Fibroblast of lung (primary cell): Measurements from ENCODE around the gene ARHGAP18. TPM values are rescaled to one million over a fixed set of nuclear protein-coding genes. Genes with fewer than 3 reads are reported as not detected.

ENCODE experiments used
- DNase-seq, 2 donors: peaks; one replicate each; pipeline versions ENCODE4 v3.0.0 to v3.0.0-alpha.2; 2010; ENCODE audit warnings: low read depth in 2 of 2
- H2AFZ ChIP-seq: 2 replicates; pipeline ENCODE4 v1.5.1; 2012; ENCODE audit warnings: low read length, control low read depth, inconsistent platforms
- H3K27ac ChIP-seq: 2 replicates; pipeline ENCODE4 v1.5.1; 2011; ENCODE audit warnings: low read length, control low read depth; ENCODE audit not compliant: insufficient read depth
- H3K27me3 ChIP-seq: 2 replicates; pipeline ENCODE4 v1.5.1; 2011; ENCODE audit warnings: mild to moderate bottlenecking, low read length; ENCODE audit not compliant: control insufficient read depth, insufficient read depth
- H3K36me3 ChIP-seq: 2 replicates; pipeline ENCODE4 v1.5.1; 2011; ENCODE audit warnings: low read length; ENCODE audit not compliant: control insufficient read depth, insufficient read depth
- H3K4me1 ChIP-seq: 2 replicates; pipeline ENCODE4 v1.5.1; 2011; ENCODE audit warnings: low read length; ENCODE audit not compliant: control insufficient read depth, insufficient read depth; ENCODE audit errors: extremely low read depth
- H3K4me2 ChIP-seq: 2 replicates; pipeline ENCODE4 v1.5.1; 2011; ENCODE audit warnings: low read length, control low read depth; ENCODE audit not compliant: insufficient read depth; ENCODE audit errors: extremely low read depth
- H3K4me3 ChIP-seq, 4 experiments: fragments of 200-600 bp in 1 of 4; sonication (generic) in 1 of 4; replicated peaks in 1 of 4; 2 replicates each; pipeline ENCODE4 v1.5.1; 2011 to 2016; ENCODE audit warnings: low read length in 4 of 4, low read depth in 3 of 4, mild to moderate bottlenecking in 3 of 4, control low read depth in 2 of 4, inconsistent platforms in 1 of 4, mixed read lengths in 1 of 4; ENCODE audit not compliant: insufficient read depth in 1 of 4; ENCODE audit errors: control extremely low read depth in 1 of 4
- H3K79me2 ChIP-seq: 2 replicates; pipeline ENCODE4 v1.5.1; 2012; ENCODE audit warnings: mild to moderate bottlenecking, low read length, inconsistent platforms; ENCODE audit not compliant: control insufficient read depth, insufficient read depth
- H3K9ac ChIP-seq: 2 replicates; pipeline ENCODE4 v1.5.1; 2011; ENCODE audit warnings: mild to moderate bottlenecking, low read length, control low read depth; ENCODE audit not compliant: insufficient read depth
- H3K9me3 ChIP-seq: 2 replicates; pipeline ENCODE4 v1.5.1; 2012; ENCODE audit warnings: low read depth, low read length; ENCODE audit not compliant: control insufficient read depth, insufficient read depth
- H4K20me1 ChIP-seq: 2 replicates; pipeline ENCODE4 v1.5.1; 2011; ENCODE audit warnings: low read length; ENCODE audit not compliant: control insufficient read depth, insufficient read depth; ENCODE audit errors: extremely low read depth
- EZH2 ChIP-seq: IDR thresholded peaks from 2 replicates; pipeline ENCODE4 v1.5.1; 2012; ENCODE audit warnings: low read length, control low read depth, mild to moderate bottlenecking; ENCODE audit errors: missing control alignments
- polyA plus RNA-seq, 2 donors: library from polyadenylated mRNA; depleted of rRNA in 1 of 2; stranded (reverse) in 1 of 2; unstranded in 1 of 2; fragments of >200 nt; gene quantifications; 2 replicates each; pipeline ENCODE4 v1.2.1, GENCODE V29; 2011 to 2012; ENCODE audit warnings: missing spikeins in 1 of 2
- total RNA-seq: library from RNA; depleted of rRNA; stranded (reverse); fragments of >200 nt; gene quantifications from 2 replicates; pipeline ENCODE4 v1.2.1, GENCODE V29; 2014
- TF ChIP-seq, protein P1 (sequence below), 2 donors: IDR thresholded peaks in 1 of 2; conservative IDR thresholded peaks in 1 of 2; 1 replicate in 1 of 2; 2 replicates in 1 of 2; pipeline ENCODE4 v1.5.1; 2011 to 2012; ENCODE audit warnings: low read length in 2 of 2, control low read depth in 1 of 2, inconsistent platforms in 1 of 2, low read depth in 1 of 2, mild to moderate bottlenecking in 1 of 2

ARHGAP18 gene
- total and polyA plus RNA-seq, 2 donors (not counting 1 experiment from before 2014, with no cell fraction given), result 18.6 to 38.3 TPM

DNA sequence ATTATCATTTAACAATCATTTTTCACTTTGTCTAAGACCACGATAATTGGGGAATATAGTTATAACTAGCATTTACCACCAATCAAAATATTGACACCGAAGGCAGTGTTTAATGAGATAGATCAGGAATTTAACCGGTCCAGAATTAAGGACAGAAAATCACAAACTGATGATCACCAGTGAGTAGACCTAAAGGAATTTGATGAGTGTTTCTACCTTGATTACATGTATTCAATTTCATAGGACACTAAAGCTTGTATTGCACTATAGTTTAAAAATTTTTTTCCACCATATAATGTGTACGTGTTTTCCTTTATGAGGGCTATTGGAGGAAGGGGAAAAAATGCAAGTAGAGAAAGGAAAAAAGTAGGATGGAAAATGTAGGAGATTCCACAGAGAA, 22.6 kb upstream of the ARHGAP18 start:
- TF ChIP-seq EZH2, result no peak
- TF ChIP-seq, protein P1, sequence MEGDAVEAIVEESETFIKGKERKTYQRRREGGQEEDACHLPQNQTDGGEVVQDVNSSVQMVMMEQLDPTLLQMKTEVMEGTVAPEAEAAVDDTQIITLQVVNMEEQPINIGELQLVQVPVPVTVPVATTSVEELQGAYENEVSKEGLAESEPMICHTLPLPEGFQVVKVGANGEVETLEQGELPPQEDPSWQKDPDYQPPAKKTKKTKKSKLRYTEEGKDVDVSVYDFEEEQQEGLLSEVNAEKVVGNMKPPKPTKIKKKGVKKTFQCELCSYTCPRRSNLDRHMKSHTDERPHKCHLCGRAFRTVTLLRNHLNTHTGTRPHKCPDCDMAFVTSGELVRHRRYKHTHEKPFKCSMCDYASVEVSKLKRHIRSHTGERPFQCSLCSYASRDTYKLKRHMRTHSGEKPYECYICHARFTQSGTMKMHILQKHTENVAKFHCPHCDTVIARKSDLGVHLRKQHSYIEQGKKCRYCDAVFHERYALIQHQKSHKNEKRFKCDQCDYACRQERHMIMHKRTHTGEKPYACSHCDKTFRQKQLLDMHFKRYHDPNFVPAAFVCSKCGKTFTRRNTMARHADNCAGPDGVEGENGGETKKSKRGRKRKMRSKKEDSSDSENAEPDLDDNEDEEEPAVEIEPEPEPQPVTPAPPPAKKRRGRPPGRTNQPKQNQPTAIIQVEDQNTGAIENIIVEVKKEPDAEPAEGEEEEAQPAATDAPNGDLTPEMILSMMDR (conservative IDR thresholded peaks at IDR 0.05 in 1 of 2, IDR thresholded peaks at IDR 0.05 in 1 of 2; ENCODE audit: low read depth in 1 of 2, low read length in 2 of 2), result no peak
- Histone ChIP-seq H3K79me2 (no peaks in the 10 kb centered on the region), H3K36me3 (no peaks in the 10 kb centered on the region), H2AFZ (no peak overlapping the region), H3K27me3 (no peaks in the 10 kb centered on the region), H3K9me3 (no peaks in the 10 kb centered on the region), H4K20me1 (no peaks in the 10 kb centered on the region), H3K4me3 (no peak overlapping the region), H3K9ac (no peak overlapping the region), H3K4me2 (no peak overlapping the region), H3K27ac (no peak overlapping the region), H3K4me1 (peaks cover 3% of the 10 kb centered on the region)
- no peak for DNase-seq

DNA sequence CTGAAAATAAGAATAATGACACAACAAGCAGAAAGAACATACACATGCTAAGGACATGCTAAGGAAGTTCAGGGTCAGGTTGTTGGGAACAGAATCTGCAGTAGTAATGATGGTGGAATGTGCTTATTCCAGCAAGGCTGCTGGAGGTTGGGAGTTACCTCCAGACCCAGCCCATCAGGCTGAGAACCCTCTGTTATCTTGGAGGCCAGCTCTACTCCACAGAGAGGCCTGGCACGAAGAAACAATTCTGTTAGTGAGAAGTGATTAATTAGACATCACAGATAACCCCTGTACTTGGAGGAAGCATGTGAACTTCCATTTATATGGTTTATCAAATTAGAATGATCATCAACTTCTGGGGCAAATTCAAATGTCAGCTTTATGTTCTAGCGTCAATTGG, 22.1 kb upstream of the ARHGAP18 start:
- no peak overlapping the region for H3K4me2 ChIP-seq
- H3K27ac ChIP-seq, result no peak overlapping the region
- no peaks in the 10 kb centered on the region for H3K79me2 ChIP-seq
- peak in 1 of 2 donors; percentile 31 for DNase-seq
- no peak overlapping the region for H3K4me3 ChIP-seq
- H3K27me3 ChIP-seq, result no peaks in the 10 kb centered on the region
- peak overlapping the region; percentile 54 for H2AFZ ChIP-seq
- H3K9me3 ChIP-seq, result no peaks in the 10 kb centered on the region
- H4K20me1 ChIP-seq, result no peaks in the 10 kb centered on the region
- no peaks in the 10 kb centered on the region for H3K36me3 ChIP-seq
- peaks cover 3% of the 10 kb centered on the region for H3K4me1 ChIP-seq
- no peak for TF ChIP-seq EZH2
- TF ChIP-seq, protein P1 (conservative IDR thresholded peaks at IDR 0.05 in 1 of 2, IDR thresholded peaks at IDR 0.05 in 1 of 2; ENCODE audit: low read depth in 1 of 2, low read length in 2 of 2), result no peak
- no peak overlapping the region for H3K9ac ChIP-seq

DNA sequence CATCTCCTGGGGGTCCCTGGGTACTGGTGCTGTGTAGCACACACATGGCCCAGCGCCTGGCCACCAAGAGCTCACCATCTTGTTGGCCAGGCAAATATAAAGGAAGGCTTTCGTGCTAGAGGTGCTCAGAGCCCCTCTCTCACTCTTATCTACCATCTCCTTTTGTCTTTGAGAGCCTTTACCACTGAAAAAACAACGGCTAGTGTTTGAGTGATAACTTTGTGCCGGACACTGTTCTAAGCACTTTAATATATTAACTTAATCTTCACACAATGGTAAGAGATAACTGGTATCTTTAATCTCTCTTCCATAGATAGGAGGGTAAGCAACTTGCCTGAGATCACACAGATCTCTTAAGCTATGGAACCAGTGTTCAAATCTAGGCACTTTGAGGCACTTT, 21.5 kb upstream of the ARHGAP18 start:
- H3K36me3 ChIP-seq, result no peaks in the 10 kb centered on the region
- TF ChIP-seq, protein P1 (conservative IDR thresholded peaks at IDR 0.05 in 1 of 2, IDR thresholded peaks at IDR 0.05 in 1 of 2; ENCODE audit: low read depth in 1 of 2, low read length in 2 of 2), result no peak
- TF ChIP-seq EZH2, result no peak
- no peak overlapping the region for H3K27ac ChIP-seq
- H2AFZ ChIP-seq, result no peak overlapping the region
- no peak overlapping the region for H3K4me2 ChIP-seq
- no peaks in the 10 kb centered on the region for H4K20me1 ChIP-seq
- no peaks in the 10 kb centered on the region for H3K27me3 ChIP-seq
- DNase-seq, result no peak
- peaks cover 3% of the 10 kb centered on the region for H3K4me1 ChIP-seq
- H3K9me3 ChIP-seq, result no peaks in the 10 kb centered on the region
- no peak overlapping the region for H3K4me3 ChIP-seq
- no peaks in the 10 kb centered on the region for H3K79me2 ChIP-seq
- H3K9ac ChIP-seq, result no peak overlapping the region
